ENCODE results near the gene TMC3. TPM values are rescaled to one million over a fixed set of nuclear protein-coding genes. Genes with fewer than 3 reads are reported as not detected.

TMC3 gene
- total and polyA plus RNA-seq, 10 of the 15 experiments (the other 5 are each of a cell fraction or from before 2014, with no cell fraction given), result 0.03 to 0.04 (median 0.04) TPM; not detected in 7

GRCh38 chr15:81292523-81293001 is 81.5 kb downstream of the TMC3 start (continued):
- TF ChIP-seq ZBTB11 (CRISPR knock-in tag; IDR thresholded peaks at IDR 0.05) (no peak), NR2F1 (conservative IDR thresholded peaks at IDR 0.05) (peak; percentile 97), HDAC2 (IDR thresholded peaks at IDR 0.05) (no peak), SIN3A (IDR thresholded peaks at IDR 0.05; ENCODE audit: low read depth, low read length) (peak; percentile 65; the same call in 1 of the 2 replicates), CHD4 (IDR thresholded peaks at IDR 0.05) (no peak), FOS (IDR thresholded peaks at IDR 0.05; ENCODE audit: borderline replicate concordance, extremely low read depth, insufficient read length) (no peak), NFYB (IDR thresholded peaks at IDR 0.05; ENCODE audit: insufficient read depth, low read depth, low read length) (no peak), ESRRA (IDR thresholded peaks at IDR 0.05; ENCODE audit: low read length) (no peak), CBX3 (IDR thresholded peaks at IDR 0.05; ENCODE audit: borderline replicate concordance, low read depth) (no peak), BCL3 (IDR thresholded peaks at IDR 0.05; ENCODE audit: borderline replicate concordance, insufficient read depth, low read depth, low read length, poor library complexity, severe bottlenecking) (peak; percentile 87), SP1 (IDR thresholded peaks at IDR 0.05; ENCODE audit: low read depth, low read length) (no peak), MYC (IDR thresholded peaks at IDR 0.05; ENCODE audit: insufficient read depth, insufficient read length, insufficient replicate concordance, low read length, severe bottlenecking) (no peak), MTA3 (IDR thresholded peaks at IDR 0.05; ENCODE audit: borderline replicate concordance, low read length) (no peak), NR2C1 (IDR thresholded peaks at IDR 0.05) (no peak), MYB (IDR thresholded peaks at IDR 0.05; ENCODE audit: borderline replicate concordance, low read depth, low read length) (no peak), BHLHE40 (IDR thresholded peaks at IDR 0.05; ENCODE audit: borderline replicate concordance in 1 of 2, low read depth in 2 of 2, low read length in 1 of 2) (peak; percentile 90 to 97), MLLT1 (IDR thresholded peaks at IDR 0.05) (peak; percentile 30; the same call in 1 of the 2 replicates), DPF2 (IDR thresholded peaks at IDR 0.05) (peak; percentile 74; the same call in 1 of the 2 replicates), RBBP5 (conservative IDR thresholded peaks at IDR 0.05) (no peak), JUND (IDR thresholded peaks at IDR 0.05; ENCODE audit: low read depth, low read length) (0 out of 2 replicates have a peak, but pooled peaks have one; percentile 15), ZNF687 (IDR thresholded peaks at IDR 0.05) (peak; percentile 86)
